K562 (cell line): ENCODE measurements around the gene ANKRD12. TPM values are rescaled to one million over a fixed set of nuclear protein-coding genes. Genes with fewer than 3 reads are reported as not detected.
A peak's percentile ranks its signal among the peaks of the same experiment; 100 is the strongest.

ENCODE experiments used
- ARHGAP35 ChIP-seq: fragments of 450-650 bp; IDR thresholded peaks from 2 replicates; pipeline ENCODE4 v1.6.1; 2018; ENCODE audit not compliant: partially characterized antibody
- BHLHE40 ChIP-seq: IDR thresholded peaks from 2 replicates; pipeline ENCODE4 v1.6.1; 2011; ENCODE audit warnings: low read length, improper control_type of control experiment
- CHCHD3 ChIP-seq: fragments of 250-450 bp; sonication (Bioruptor Pico); IDR thresholded peaks from 2 replicates; pipeline ENCODE4 v2.1.2; 2022; ENCODE audit warnings: mild to moderate bottlenecking
- E2F4 ChIP-seq: sonication (generic); formaldehyde crosslinking; IDR thresholded peaks from 2 replicates; pipeline ENCODE4 v1.8.0; 2022; ENCODE audit warnings: mild to moderate bottlenecking, low read depth, missing genetic modification reagents
- ETV5 ChIP-seq: sonication (generic); formaldehyde crosslinking; IDR thresholded peaks from 2 replicates; pipeline ENCODE4 v1.4.0; 2020; ENCODE audit warnings: low read depth, mild to moderate bottlenecking, missing genetic modification reagents
- HMBOX1 ChIP-seq: sonication (generic); IDR thresholded peaks from 2 replicates; pipeline ENCODE4 v1.6.1; 2016
- KLF6 ChIP-seq: fragments of 250-450 bp; sonication (Bioruptor Pico); IDR thresholded peaks from 2 replicates; pipeline ENCODE4 v1.4.0; 2020; ENCODE audit warnings: mild to moderate bottlenecking, moderate library complexity, borderline replicate concordance
- MAFG ChIP-seq: fragments of 450-650 bp; conservative IDR thresholded peaks from 2 replicates; pipeline ENCODE4 v1.6.1; 2016; ENCODE audit warnings: missing genetic modification characterization, missing compliant biosample characterization
- MYBL2 ChIP-seq, 2 experiments: fragments of 450-650 bp in 1 of 2; sonication (generic) in 1 of 2; formaldehyde crosslinking in 1 of 2; IDR thresholded peaks; 2 replicates each; pipeline versions ENCODE4 v1.6.1 to v1.8.1; 2017 to 2022; ENCODE audit warnings: borderline replicate concordance in 1 of 2, inconsistent platforms in 1 of 2, low read depth in 1 of 2, mild to moderate bottlenecking in 1 of 2, missing genetic modification reagents in 1 of 2, moderate library complexity in 1 of 2
- RAD21 ChIP-seq, 2 experiments: fragments of 250-450 bp in 1 of 2; fragments of 450-650 bp in 1 of 2; sonication (Bioruptor Pico) in 1 of 2; formaldehyde crosslinking in 1 of 2; IDR thresholded peaks in 1 of 2; conservative IDR thresholded peaks in 1 of 2; 2 replicates each; pipeline versions ENCODE4 v1.4.0 to v1.8.0; 2020 to 2022; ENCODE audit warnings: mild to moderate bottlenecking in 2 of 2, moderate library complexity in 1 of 2
- SMARCC2 ChIP-seq: fragments of 450-650 bp; IDR thresholded peaks from 2 replicates; pipeline ENCODE4 v1.6.1; 2017; ENCODE audit warnings: antibody characterized with exemption, moderate library complexity, mild to moderate bottlenecking, low read depth
- SMC3 ChIP-seq: conservative IDR thresholded peaks from 2 replicates; pipeline ENCODE4 v1.6.1; 2011; ENCODE audit warnings: low read depth, low read length, improper control_type of control experiment; ENCODE audit not compliant: insufficient read depth
- SNRNP70 ChIP-seq: fragments of 200-400 bp; formaldehyde crosslinking; optimal IDR thresholded peaks from 2 replicates; pipeline ENCODE3; 2017; ENCODE audit warnings: low read depth, low read length
- SREBF1 ChIP-seq: fragments of 150-350 bp; IDR thresholded peaks from 2 replicates; pipeline ENCODE4 v1.6.1; 2014; ENCODE audit warnings: antibody characterized with exemption, low read depth, low read length, borderline replicate concordance
- U2AF1 ChIP-seq: fragments of 200-400 bp; formaldehyde crosslinking; optimal IDR thresholded peaks from 2 replicates; pipeline ENCODE3; 2017; ENCODE audit warnings: mild to moderate bottlenecking, low read depth, low read length, moderate library complexity
- ZNF140 ChIP-seq: fragments of 250-450 bp; sonication (Bioruptor Pico); IDR thresholded peaks from 2 replicates; pipeline ENCODE4 v1.8.0; 2021; ENCODE audit warnings: moderate library complexity, mild to moderate bottlenecking, inconsistent platforms
- ZNF217 ChIP-seq: sonication (generic); formaldehyde crosslinking; IDR thresholded peaks from 2 replicates; pipeline ENCODE4 v1.8.0; 2022; ENCODE audit warnings: mild to moderate bottlenecking, missing genetic modification reagents
- polyA plus RNA-seq, 8 experiments: library from polyadenylated mRNA; depleted of rRNA in 4 of 8; stranded (reverse) in 5 of 8; unstranded in 3 of 8; fragments of >200 nt; fragmentation: Nextera tagmentation in 2 of 8; fragmentation: Illumina TruSeq in 1 of 8; extraction: Ambion mirVana in 2 of 8; extraction: Trizol in 1 of 8; gene quantifications; 2 replicates each; pipeline versions ENCODE4 v1.2.1 to v1.2.3, GENCODE V29; 2011 to 2014; ENCODE audit warnings: inconsistent platforms in 1 of 8, missing spikeins in 1 of 8
- total RNA-seq, 7 experiments: library from RNA; depleted of rRNA in 6 of 7; stranded (reverse); fragments of >200 nt in 6 of 7; fragmentation: Illumina TruSeq in 2 of 7; extraction: Trizol in 2 of 7; gene quantifications; 2 replicates each; pipeline versions ENCODE4 v1.2.1 to v1.2.3, GENCODE V29; 2011 to 2021; ENCODE audit warnings: low replicate concordance in 1 of 7
- TF ChIP-seq, protein P1 (sequence below), 2 experiments: fragments of 200-800 bp in 1 of 2; sonication (Bioruptor generic) in 1 of 2; sonication (generic) in 1 of 2; formaldehyde crosslinking in 1 of 2; IDR thresholded peaks in 1 of 2; conservative IDR thresholded peaks in 1 of 2; 2 replicates each; pipeline versions ENCODE4 v1.5.0 to v1.6.1; 2016 to 2020; ENCODE audit warnings: missing compliant biosample characterization in 1 of 2, missing genetic modification characterization in 1 of 2, missing genetic modification reagents in 1 of 2
- TF ChIP-seq, protein P2 (sequence below): sonication (generic); formaldehyde crosslinking; IDR thresholded peaks from 2 replicates; pipeline ENCODE4 v1.4.0; 2020; ENCODE audit warnings: mild to moderate bottlenecking, missing genetic modification reagents
- TF ChIP-seq, protein P3 (sequence below), 2 experiments: fragments of 250-450 bp in 1 of 2; fragments of 450-650 bp in 1 of 2; sonication (Bioruptor Pico) in 1 of 2; IDR thresholded peaks; 2 replicates each; pipeline versions ENCODE4 v1.6.1 to v1.8.0; 2016 to 2021; ENCODE audit warnings: mild to moderate bottlenecking in 2 of 2, moderate library complexity in 2 of 2, missing compliant biosample characterization in 1 of 2, missing genetic modification characterization in 1 of 2

Gene ANKRD12
- total and polyA plus RNA-seq, 9 of the 15 experiments (the other 6 are each of a cell fraction or from before 2014, with no cell fraction given): 6.6 to 28.2 (median 16.0) TPM

GRCh38 chr18:9322744-9323143 is 186.2 kb downstream of the ANKRD12 start (continued):
- no peak; the same call in 1 of the 2 replicates for TF ChIP-seq MYBL2 (IDR thresholded peaks at IDR 0.05; ENCODE audit: low read depth)
- no peak for TF ChIP-seq MYBL2 (CRISPR knock-in tag; IDR thresholded peaks at IDR 0.05; ENCODE audit: borderline replicate concordance)
- no peak for TF ChIP-seq ARHGAP35
- no peak for TF ChIP-seq U2AF1
- TF ChIP-seq ZNF140 (CRISPR knock-in tag): no peak
- no peak for TF ChIP-seq SNRNP70
- TF ChIP-seq, protein P1, sequence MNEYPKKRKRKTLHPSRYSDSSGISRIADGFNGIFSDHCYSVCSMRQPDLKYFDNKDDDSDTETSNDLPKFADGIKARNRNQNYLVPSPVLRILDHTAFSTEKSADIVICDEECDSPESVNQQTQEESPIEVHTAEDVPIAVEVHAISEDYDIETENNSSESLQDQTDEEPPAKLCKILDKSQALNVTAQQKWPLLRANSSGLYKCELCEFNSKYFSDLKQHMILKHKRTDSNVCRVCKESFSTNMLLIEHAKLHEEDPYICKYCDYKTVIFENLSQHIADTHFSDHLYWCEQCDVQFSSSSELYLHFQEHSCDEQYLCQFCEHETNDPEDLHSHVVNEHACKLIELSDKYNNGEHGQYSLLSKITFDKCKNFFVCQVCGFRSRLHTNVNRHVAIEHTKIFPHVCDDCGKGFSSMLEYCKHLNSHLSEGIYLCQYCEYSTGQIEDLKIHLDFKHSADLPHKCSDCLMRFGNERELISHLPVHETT (CRISPR knock-in tag; conservative IDR thresholded peaks at IDR 0.05 in 1 of 2, IDR thresholded peaks at IDR 0.05 in 1 of 2): 0 out of 4 replicates have a peak, but pooled peaks of 1 of the 2 experiments have one; percentile 34
- no peak for TF ChIP-seq E2F4 (CRISPR knock-in tag)
- no peak for TF ChIP-seq KLF6 (CRISPR knock-in tag)
- no peak for TF ChIP-seq ZNF217 (CRISPR knock-in tag)
- TF ChIP-seq ETV5 (CRISPR knock-in tag): no peak
- TF ChIP-seq BHLHE40: no peak
- peak; percentile 52; the same call in 1 of the 2 replicates for TF ChIP-seq HMBOX1
- TF ChIP-seq, protein P2, sequence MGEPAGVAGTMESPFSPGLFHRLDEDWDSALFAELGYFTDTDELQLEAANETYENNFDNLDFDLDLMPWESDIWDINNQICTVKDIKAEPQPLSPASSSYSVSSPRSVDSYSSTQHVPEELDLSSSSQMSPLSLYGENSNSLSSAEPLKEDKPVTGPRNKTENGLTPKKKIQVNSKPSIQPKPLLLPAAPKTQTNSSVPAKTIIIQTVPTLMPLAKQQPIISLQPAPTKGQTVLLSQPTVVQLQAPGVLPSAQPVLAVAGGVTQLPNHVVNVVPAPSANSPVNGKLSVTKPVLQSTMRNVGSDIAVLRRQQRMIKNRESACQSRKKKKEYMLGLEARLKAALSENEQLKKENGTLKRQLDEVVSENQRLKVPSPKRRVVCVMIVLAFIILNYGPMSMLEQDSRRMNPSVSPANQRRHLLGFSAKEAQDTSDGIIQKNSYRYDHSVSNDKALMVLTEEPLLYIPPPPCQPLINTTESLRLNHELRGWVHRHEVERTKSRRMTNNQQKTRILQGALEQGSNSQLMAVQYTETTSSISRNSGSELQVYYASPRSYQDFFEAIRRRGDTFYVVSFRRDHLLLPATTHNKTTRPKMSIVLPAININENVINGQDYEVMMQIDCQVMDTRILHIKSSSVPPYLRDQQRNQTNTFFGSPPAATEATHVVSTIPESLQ (CRISPR knock-in tag): no peak
- TF ChIP-seq, protein P3, sequence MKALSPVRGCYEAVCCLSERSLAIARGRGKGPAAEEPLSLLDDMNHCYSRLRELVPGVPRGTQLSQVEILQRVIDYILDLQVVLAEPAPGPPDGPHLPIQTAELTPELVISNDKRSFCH (CRISPR knock-in tag; IDR thresholded peaks at IDR 0.05): no peak
- TF ChIP-seq, protein P3 (tag; IDR thresholded peaks at IDR 0.05): no peak
- TF ChIP-seq SMC3: no peak
- no peak for TF ChIP-seq SMARCC2
- TF ChIP-seq SREBF1: no peak
- no peak for TF ChIP-seq RAD21 (CRISPR knock-in tag; conservative IDR thresholded peaks at IDR 0.05 in 1 of 2, IDR thresholded peaks at IDR 0.05 in 1 of 2)
- no peak for TF ChIP-seq CHCHD3 (CRISPR knock-in tag)
- TF ChIP-seq MAFG (tag): no peak
